ENCODE measurements around the gene COL16A1. TPM values are rescaled to one million over a fixed set of nuclear protein-coding genes. Genes with fewer than 3 reads are reported as not detected.

Gene COL16A1
- total RNA-seq, 4 donors from 2014 or later: 76.5 to 292 (median 177) TPM

GRCh38 chr1:31633117-31633516 lies 70.7 kb downstream of the COL16A1 start:
- TF ChIP-seq POLR2A (IDR thresholded peaks at IDR 0.05): no peak
- no peak for TF ChIP-seq CTCF (IDR thresholded peaks at IDR 0.05)
- peaks cover 0 to 1% of the 10 kb centered on the region in 2 donors for H3K4me1 ChIP-seq

GRCh38 chr1:31632649-31633048 lies 71.2 kb downstream of the COL16A1 start:
- Histone ChIP-seq H3K27ac (no peak overlapping the region), H3K36me3 (no peaks in the 10 kb centered on the region)
- no peak for DNase-seq

More at GRCh38 chr1:31633117-31633516, 70.7 kb downstream of the COL16A1 start:
- DNase-seq: no peak
- Histone ChIP-seq H3K36me3 (no peaks in the 10 kb centered on the region), H3K27me3 (no peaks in the 10 kb centered on the region), H3K4me3 (no peak overlapping the region), H3K9me3 (no peaks in the 10 kb centered on the region), H3K27ac (no peak overlapping the region)
- intact Hi-C loops (cut with DNase I; ENCODE audit: low total_unique reads): no loop called here

GRCh38 chr1:31628931-31629556 lies 74.8 kb downstream of the COL16A1 start:
- H3K4me3 ChIP-seq: no peak overlapping the region
- H3K27ac ChIP-seq: no peak overlapping the region
- no peaks in the 10 kb centered on the region for H3K36me3 ChIP-seq
- peaks cover 0 to 12% of the 10 kb centered on the region in 2 donors for H3K4me1 ChIP-seq
- no peak for DNase-seq
- intact Hi-C loops (cut with DNase I; ENCODE audit: low total_unique reads): no loop called here
- no peak for TF ChIP-seq CTCF (IDR thresholded peaks at IDR 0.05)
- no peak for TF ChIP-seq POLR2A (IDR thresholded peaks at IDR 0.05)
- no peaks in the 10 kb centered on the region for H3K9me3 ChIP-seq
- no peaks in the 10 kb centered on the region for H3K27me3 ChIP-seq

More at GRCh38 chr1:31632649-31633048, 71.2 kb downstream of the COL16A1 start:
- no peaks in the 10 kb centered on the region for H3K27me3 ChIP-seq
- intact Hi-C loops (cut with DNase I; ENCODE audit: low total_unique reads): no loop called here
- no peak overlapping the region for H3K4me3 ChIP-seq
- TF ChIP-seq CTCF (IDR thresholded peaks at IDR 0.05): no peak
- TF ChIP-seq POLR2A (IDR thresholded peaks at IDR 0.05): no peak
- peaks cover 0 to 6% of the 10 kb centered on the region in 2 donors for H3K4me1 ChIP-seq
- H3K9me3 ChIP-seq: no peaks in the 10 kb centered on the region

- no peak for TF ChIP-seq CTCF (IDR thresholded peaks at IDR 0.05)
- no peak for TF ChIP-seq POLR2A (IDR thresholded peaks at IDR 0.05)
- H3K36me3 ChIP-seq: no peaks in the 10 kb centered on the region
- H3K4me3 ChIP-seq: no peak overlapping the region
- DNase-seq: no peak
- H3K27me3 ChIP-seq: no peaks in the 10 kb centered on the region
- no peaks in the 10 kb centered on the region for H3K9me3 ChIP-seq
- peak overlapping the region; percentile 12 to 31 for H3K27ac ChIP-seq
- H3K4me1 ChIP-seq: peaks cover 0 to 12% of the 10 kb centered on the region in 2 donors
- intact Hi-C loops (cut with DNase I; ENCODE audit: low total_unique reads): no loop called here
Observed at GRCh38 chr1:31627930-31628559, 75.8 kb downstream of the COL16A1 start.

- intact Hi-C loops (cut with DNase I; ENCODE audit: low total_unique reads): no loop called here
- peaks cover 0 to 12% of the 10 kb centered on the region in 2 donors for H3K4me1 ChIP-seq
- no peaks in the 10 kb centered on the region for H3K27me3 ChIP-seq
- TF ChIP-seq POLR2A (IDR thresholded peaks at IDR 0.05) (no peak), CTCF (IDR thresholded peaks at IDR 0.05) (no peak)
- H3K27ac ChIP-seq: peak overlapping the region; percentile 12 to 31
- H3K4me3 ChIP-seq: no peak overlapping the region
- no peaks in the 10 kb centered on the region for H3K9me3 ChIP-seq
- no peak for DNase-seq
- H3K36me3 ChIP-seq: no peaks in the 10 kb centered on the region
Observed at GRCh38 chr1:31627301-31627929, 76.4 kb downstream of the COL16A1 start.

All from uterus (tissue), 4 donors.